HG03175 (cell line): ENCODE results near the gene MAP3K15.
"Not testable (repeated sequence)": the region's sequence is repeated elsewhere in the genome, so short reads cannot be mapped to it uniquely, and the experiment has no call there.

Source experiments
- ATAC-seq: cut with Tn5 transposase; IDR thresholded peaks from one replicate; pipeline ENCODE4 v1.9.1; 2021; ENCODE audit warnings: mild to moderate bottlenecking, moderate library complexity; ENCODE audit not compliant: unreplicated experiment

Gene MAP3K15

DNA sequence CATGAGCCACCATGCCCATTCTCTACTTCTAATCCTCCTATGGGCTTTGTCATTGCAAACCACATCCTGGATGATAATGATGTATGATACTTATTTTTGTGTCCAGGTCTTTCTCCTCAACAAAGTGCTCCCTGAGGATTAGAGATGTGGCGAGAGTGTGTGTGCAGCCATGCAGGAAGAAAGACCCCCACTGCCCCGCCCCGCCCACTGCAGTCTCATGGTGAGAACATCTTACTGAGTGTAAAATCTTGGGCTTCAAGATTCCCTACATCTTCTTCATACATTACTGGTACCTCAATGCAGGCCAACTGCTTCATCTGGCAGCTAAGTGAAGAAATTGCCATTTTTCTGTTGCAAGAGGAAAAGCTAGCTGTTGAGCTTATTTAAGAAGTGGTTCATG is 25.9 kb upstream of the MAP3K15 start:
- no peak for ATAC-seq

DNA sequence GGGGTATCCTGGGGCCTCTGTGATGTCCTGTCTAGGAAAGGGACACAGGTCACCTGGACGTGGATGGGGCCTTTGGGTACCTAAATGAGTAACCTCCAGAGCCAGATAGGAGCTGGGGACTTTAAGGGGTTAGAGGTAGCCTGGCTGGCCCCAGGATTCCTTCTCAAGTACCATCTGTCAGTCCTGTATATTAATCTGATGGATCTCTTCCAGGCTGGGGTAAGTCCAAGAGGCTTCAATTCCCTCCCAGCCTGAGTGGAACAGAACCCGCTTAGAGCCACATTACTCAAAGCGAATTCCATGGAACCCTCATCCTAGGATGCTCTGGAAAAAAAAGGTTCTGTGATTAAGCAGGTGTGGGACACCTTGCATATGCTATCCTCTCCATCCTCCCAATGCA is 24.8 kb upstream of the MAP3K15 start:
- ATAC-seq, result no peak

DNA sequence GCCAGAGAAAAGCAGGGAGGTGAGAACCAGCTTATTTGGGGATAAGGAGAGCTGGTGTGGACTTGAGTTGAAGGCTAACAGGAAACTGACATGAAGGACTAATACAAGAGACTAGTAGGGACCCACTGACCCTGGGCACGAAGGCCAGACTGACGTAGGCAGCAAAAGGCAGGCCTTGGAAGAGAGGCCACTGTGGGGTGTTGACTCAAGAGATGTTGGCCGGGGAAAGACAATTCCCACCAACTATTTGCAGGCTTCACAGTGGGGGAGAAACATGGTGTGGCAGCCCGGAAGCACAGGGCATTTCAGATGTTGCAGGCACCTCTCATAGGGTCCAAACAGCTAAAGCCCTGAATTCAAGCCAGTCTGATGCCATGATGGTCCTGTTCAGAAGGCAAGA is 24.4 kb upstream of the MAP3K15 start:
- ATAC-seq, result no peak

DNA sequence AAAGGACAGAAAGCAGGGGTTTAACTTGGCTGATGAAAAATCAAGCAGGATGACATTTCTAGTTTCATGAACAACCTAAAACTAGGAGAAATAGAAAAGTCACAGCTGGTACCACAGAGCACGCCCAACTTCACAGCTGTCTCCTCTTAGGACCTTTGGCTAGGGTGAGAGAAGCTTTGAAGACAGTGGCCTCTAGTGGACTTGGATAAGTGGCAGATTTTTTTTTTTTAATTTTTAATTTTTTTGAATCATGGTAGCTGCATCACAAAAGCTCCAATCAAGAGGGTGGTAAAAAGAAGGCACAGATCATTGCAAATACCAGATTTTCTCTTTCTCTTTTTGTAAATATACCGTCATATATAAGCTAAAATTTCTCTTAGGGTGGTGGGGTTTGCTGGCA is 20.2 kb upstream of the MAP3K15 start:
- ATAC-seq, result no peak

DNA sequence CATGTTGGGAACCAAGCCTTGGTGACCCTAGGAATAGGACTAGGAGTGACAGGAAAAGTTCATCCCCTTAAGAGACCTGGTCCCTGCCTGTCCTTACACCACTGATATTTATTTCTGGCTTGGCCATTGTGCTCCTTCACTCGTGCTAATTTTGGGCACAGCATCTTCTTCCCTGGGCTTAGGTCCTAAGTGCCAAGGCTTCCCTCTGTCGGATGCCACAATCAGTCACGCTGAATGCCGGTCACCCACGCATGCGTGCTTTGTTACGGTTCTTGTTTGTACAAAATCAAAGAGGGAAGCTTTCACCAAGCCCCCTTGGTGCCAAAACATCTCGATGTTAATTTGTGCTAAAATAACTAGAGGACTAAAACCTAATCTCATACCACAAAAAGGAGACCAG is 17.4 kb upstream of the MAP3K15 start:
- no peak for ATAC-seq

DNA sequence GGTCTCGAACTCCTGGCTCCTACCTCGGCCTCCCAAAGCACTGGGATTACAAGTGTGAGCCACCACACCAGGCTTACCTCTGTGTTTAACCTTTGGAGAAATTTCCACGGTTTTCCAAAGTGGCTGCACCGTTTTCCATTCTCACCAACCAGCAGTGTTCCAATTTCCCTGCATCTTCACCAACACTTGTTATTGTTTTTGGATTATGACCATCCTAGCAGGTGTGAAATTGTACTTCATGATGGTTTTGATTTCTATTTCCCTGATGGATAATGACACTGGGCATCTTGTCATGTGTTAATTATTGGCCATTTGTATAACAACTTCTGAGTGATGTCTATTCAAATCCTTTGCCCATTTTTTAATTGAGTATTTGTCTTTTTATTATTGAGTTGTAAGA is 2.7 kb upstream of the MAP3K15 start:
- ATAC-seq, result no peak

DNA sequence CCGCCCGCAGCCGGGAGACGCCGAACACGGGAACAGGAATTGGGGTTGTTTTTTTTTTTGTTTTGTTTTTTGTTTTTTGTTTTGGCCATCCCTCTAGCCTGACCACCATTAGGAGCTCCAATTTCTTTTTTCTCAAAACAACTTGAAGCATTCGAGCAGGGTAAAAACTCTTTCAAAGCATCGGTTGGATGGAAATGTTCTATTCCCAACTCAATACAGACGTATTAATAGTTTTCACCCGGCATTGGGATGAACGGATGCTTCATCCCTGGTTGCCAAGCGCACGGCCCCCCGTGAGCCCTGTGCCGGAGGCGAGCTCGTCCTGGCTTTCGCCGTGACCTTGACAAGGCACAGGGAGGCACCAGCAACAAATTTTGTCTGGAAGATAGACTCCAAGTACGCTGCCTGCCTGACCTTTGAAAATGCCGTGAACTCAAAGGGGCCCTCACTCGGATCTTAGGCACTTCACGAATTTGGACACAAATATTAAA is 352 bp upstream of the MAP3K15 start:
- no peak for ATAC-seq

DNA sequence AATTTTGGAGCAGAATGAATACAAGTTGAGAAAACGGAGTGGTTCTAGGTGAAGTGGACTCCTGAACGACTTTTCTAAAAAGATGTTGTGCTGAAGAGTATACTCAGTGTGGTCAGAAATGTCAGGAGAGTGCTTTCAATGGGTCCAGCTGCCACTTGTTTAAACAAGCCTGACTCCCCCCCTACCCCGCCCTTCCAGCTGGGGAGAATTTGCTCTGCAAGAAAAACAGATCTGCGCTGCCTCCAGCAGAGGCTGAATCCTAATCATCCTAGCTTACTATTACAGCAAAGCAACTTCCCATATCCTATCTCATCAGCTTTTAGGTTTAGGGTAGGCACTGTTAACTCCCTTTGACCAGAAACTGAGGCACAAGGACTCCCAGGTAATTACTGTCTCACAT is 1.9 kb downstream of the MAP3K15 start:
- no peak for ATAC-seq

DNA sequence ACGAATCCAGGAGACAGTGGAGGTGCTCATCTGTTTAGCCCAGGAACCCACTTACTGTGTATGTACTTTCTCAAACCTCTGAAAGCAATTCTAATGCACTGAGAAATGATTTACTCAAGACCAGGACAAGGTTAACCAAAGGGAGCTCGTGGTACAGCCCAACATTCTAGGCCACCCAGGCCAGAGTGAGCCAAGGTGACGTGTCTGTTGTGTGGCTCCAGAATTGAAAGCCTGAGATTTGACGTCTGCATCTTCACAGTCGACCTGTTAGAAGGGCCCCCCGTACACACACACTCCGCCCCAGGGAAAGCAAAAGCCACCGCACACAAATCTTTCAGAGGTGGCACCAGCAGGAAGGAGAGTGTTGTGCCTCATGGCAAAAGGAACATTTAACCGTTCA is 2.3 kb downstream of the MAP3K15 start:
- ATAC-seq, result no peak

DNA sequence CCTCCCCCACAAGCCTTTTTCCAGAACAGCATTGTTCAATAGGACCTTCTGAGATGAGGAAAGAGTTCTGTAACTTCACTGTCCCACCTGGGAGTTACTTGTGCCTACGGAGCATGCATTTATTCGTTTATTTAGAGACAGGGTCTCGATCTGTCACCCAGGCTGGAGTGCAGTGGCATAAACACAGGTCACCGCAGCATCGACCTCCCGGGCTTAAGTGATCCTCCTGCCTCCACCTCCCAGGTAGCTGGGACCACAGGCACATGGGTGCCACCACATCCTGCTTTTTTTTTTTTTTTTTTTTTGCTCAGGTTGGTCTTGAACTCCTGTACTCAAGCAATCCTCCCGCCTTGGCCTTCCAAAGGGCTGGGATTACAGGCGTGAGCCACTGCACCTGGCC is 2.9 kb downstream of the MAP3K15 start:
- ATAC-seq, result no peak

DNA sequence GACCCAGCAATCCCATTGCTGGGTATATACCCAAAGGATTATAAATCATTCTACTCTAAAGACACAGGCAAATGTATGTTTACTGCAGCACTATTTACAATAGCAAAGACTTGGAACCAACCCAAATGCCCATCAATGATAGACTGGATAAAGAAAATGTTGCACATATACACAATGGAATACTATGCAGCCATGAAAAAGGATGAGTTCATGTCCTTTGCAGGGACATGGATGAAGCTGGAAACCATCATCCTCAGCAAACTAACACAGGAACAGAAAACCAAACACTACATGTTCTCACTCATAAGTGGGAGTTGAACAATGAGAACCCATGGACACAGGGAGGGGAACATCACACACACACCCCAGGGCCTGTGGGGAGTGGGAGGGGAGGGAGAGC is 3.5 kb downstream of the MAP3K15 start:
- ATAC-seq, result not testable (repeated sequence)

DNA sequence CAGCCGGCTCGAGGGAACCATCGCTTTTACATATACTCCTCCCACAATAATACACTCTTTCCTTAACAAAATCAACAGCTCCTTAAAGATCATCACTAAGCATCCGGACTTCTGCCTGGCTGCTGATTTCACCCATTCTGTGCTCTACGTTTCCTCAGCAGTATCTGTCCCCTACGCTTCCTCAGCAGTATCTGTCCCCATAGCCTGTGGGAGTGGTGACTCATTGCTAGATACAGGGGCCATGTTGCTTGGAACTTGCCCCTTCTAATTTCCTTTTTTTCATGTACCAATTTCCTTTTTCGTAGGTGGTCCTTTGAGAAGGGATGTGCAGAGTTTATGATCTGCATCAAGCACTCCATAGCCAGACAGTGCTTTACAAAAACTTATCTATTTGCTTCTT is 18.6 kb downstream of the MAP3K15 start:
- ATAC-seq, result no peak

DNA sequence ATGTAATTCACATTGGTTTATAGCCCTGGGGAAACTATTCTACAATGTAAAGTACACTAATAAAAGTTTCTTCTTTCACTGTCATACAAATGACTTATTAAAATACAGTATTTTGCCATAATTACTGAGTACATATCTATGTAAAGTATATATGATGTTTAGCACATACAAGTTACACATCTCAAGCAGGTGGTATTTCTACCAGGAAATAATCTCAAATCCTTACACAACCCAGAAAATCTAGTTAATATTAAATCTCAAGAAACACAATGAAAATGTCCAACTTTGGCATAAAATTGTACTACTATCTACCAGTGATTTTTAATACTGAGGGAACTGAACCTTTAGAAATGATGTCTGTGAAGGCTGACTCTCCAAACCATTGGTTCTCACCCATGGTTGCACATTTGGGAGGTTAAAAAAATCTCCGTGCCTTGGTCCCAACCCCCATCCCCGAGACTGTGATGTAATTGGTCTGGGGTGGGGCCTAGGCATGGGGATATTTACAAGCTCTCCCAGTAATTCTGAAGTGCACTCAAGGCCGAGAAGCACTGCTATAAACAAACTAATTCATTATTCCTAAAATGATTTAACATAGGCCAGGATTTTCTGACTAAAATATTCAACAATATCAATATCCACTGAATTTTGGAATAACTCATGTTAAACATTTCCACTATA is 27.6 kb downstream of the MAP3K15 start:
- no peak for ATAC-seq

DNA sequence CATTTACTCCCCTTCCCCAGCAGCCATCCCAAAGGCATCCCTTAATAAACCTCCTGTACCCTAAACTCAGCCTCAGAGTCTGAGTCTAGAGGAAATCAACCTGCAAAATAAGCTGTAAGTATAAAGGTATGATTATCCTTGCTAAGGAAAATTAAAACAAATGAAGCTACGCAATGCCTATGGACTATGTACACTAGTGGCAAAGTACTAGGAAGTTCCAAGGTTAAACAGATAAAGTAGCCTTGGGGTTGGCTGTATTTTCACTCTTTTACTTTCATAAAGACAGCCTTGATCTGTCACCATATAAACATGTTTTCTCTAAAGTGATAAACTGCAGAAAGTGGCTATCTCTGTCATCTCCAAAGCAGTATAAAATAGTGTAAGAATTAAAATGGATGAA is 35.9 kb downstream of the MAP3K15 start:
- no peak for ATAC-seq

DNA sequence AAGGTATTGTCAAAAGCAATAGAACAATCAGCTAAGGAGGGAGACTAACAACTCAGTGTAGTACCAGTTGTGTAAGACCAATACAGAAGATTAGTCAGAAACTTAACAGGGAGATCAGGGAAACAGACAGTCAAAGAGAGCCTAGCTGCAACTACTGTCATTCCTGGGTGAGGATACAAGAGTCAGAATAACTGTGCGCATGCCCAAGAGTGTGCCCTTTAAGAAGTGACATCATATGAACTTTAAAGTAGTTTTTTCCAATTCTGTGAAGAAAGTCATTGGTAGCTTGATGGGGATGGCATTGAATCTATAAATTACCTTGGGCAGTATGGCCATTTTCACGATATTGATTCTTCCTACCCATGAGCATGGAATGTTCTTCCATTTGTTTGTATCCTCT is 46.9 kb downstream of the MAP3K15 start:
- not testable (repeated sequence) for ATAC-seq

DNA sequence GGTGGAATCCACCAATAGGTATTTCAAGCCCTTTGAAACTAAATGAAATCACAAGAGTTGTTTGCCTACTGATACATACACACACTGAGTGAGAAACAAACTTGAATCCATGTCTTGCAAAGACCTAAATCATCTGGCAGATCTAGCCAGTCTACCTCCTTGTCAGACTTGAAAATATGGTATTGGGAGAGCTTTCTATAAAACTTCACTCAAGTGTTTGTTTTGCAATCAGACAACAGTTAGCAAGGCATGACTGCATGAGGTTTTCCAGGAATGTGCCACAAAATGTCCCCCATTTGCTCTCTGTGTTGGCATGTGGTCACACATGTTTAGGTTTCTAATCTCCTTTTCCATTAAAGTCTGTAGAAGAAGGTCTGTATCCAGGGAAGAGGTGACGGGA is 52.4 kb downstream of the MAP3K15 start:
- ATAC-seq, result no peak

DNA sequence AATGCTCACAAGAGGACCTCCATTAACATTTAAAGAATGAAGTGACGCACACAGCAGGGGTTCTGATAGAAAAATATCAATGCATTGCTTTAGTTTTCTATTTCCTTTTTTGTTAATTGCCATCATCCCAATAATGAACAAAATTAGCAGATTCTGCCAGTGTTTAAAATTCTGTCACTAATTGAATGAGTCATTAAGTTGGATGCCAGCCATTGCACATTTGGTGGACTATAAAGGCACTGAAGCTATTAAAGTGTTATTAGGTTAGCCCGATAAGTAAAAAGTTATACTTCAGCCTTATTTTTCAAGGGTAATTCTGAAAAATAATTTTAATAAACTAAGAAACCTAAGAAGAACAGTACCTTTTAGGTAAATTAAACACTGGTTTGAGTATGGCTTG is 53.1 kb downstream of the MAP3K15 start:
- no peak for ATAC-seq

DNA sequence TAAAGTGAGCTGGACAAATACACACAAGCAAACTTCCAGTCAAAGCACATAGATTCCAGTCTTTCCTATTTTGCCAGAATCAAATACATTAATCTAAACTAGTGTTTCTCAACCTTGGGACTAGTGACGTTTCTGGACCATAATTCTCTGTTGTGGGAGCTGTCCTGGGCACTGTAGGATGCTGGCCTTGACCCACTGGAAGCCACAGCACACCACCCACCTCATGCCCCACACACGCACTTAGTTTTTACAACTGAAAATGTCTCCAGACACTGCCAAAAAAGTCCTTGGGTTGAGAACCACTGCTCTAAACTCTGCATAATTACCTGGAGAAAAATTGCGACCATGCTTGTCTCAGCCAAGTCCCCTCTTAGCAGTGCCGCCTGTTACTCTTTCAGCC is 57.6 kb downstream of the MAP3K15 start:
- no peak for ATAC-seq

DNA sequence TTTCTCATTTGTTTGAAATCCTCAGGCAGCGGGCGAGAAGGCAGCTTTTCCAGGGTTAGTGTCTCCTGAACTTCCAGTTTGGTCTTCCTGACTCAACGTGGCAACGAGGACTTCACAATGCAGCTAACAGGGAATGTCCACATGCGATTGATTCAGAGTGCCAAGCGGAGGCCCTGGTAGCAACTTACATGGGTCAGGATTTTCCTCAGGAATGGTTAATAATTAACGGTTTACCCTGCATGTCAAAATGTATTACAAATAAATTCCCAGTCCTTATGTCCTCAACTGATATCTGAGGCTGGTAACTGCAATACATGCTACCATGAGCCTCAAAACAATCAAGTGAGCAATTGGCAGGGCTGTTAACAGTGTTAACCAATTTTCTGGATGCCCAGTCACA is 67.2 kb downstream of the MAP3K15 start:
- no peak for ATAC-seq

DNA sequence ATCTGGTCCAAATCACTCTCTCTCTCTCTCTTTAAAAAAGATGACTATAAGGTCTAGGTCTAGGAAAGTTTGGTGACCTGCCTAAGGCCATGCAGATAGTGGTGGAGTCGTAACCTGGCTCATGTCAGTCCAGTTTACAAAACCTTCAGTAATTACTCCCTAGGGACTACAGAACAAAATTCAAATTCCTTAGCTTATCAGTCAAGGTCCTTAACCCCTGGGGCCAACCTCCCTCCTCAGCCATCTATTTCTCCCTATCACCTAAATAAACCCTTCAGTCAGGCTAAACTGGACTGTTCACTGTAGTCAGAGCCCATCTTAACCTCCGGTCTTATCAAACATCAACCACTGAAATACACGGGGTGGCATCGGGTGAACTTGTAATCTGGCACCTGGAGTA is 68.9 kb downstream of the MAP3K15 start:
- ATAC-seq, result no peak

DNA sequence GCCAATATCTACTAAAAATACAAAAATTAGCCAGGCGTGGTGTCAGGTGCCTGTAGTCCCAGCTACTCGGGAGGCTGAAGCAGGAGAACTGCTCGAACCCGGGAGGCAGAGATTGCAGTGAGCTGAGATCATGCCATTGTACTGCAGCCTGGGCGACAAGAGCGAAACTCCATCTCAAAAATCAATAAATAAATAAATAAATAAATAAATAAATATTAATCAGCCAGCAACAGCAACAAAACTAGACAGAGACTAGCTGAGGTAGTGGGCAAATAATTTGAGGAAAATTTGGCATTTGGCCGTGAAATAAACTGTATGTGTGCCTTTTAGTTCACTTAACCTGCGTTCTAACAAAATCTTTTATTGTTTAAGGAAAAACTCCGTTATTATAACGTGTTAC is 69.5 kb downstream of the MAP3K15 start:
- not testable (repeated sequence) for ATAC-seq

DNA sequence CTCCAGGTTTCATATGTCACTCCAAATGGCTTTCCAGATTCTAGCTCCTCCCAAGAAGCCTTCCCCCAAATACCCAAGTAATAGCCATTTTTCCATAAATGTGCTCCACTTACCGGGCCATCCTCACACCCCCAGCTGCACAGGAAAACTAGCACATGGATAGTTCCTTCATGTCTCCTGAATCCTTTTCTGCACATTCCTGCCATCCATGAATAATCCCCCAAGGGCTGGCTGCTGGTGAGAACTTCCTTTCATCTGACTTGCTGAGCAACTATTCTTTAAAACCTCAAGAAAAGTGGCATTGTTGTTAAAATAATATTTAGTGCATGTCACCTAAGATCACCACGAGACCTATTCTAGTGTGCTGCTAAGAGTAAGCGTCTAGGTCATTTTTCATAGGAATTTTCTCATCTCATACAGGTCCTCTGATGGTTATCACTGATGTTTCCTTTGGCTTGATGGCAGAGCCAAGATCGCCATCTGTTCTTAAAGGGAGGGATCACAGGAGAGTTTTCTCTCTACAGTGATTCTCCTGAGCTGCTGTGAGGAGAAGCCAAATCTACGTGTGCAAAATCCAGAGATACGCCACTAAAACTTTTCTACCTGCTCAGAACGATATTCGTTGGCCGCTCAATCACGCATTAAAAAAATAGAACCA is 71.3 kb downstream of the MAP3K15 start:
- ATAC-seq, result no peak

DNA sequence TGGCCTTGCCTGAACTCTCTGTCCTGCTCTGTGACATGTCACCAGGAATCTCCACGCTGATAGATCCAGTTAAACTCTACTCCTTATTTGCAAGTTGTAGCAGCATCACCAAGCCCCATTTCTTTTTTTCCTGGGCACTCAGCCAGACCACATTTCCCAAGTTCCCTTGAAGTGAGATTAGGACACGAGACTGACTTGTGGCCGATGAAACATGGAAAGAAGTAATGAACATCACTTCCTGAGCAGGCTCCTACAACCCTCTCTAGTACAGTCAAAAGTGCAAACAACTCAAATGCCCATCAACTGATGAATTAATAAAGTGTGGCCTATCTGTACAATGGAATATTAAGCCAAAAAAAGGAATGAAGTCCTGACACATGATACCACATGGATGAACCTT is 74.6 kb downstream of the MAP3K15 start:
- no peak for ATAC-seq
